ENCODE data around the gene PAX3. TPM values are rescaled to one million over a fixed set of nuclear protein-coding genes. Genes with fewer than 3 reads are reported as not detected.
A peak's percentile ranks its signal among the peaks of the same experiment; 100 is the strongest.

PAX3 gene
- total and polyA plus RNA-seq, 5 donors: 0.23 to 0.34 (median 0.25) TPM; not detected in 2

DNA sequence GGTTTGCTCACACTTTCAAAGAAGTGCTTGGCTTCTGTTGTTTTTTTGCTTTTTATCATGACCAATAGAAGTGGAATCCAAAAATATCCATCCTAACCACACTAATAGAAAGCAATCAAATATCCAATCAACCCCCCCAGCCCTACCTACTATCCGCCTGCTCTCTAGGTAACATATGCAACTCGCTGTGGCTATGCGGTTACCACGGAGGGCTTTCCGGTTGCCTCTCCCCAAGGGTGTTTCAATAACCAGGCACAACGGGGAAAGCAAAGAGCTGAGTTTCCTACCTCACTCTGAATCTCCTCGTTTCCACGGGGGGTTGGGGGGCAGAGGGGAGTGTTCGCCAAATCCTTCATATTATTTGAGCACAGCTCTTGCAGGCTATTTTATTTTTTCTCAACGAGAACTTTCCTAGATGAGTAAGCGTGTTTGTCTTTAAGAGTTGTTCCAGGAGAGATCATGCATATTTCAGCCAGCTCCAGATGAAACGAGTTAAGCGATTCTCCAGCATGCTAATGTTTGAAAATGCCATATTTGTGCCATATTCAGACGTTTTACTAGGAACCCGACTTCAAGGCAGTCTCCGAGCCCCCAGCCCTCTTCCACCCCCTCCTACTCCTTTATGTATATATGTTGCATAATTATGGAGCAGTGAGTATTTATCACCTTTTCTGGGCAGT is 30.3 kb downstream of the PAX3 start:
- ATAC-seq (no peak), DNase-seq (no peak)
- Histone ChIP-seq H3K4me3 (ENCODE audit: low read length) (no peak overlapping the region), H3K27me3 (ENCODE audit: control insufficient read depth, insufficient read depth) (no peaks in the 10 kb centered on the region), H3K9me3 (ENCODE audit: control insufficient read depth, low read length) (no peaks in the 10 kb centered on the region), H3K4me1 (ENCODE audit: control insufficient read depth, insufficient read depth, low read length) (no peaks in the 10 kb centered on the region), H3K27ac (ENCODE audit: low read length) (no peak overlapping the region)
- intact Hi-C loops (cut with DNase I): no loop called here
- 46% methylated on average over 16 of the region's 16 CpGs for WGBS

DNA sequence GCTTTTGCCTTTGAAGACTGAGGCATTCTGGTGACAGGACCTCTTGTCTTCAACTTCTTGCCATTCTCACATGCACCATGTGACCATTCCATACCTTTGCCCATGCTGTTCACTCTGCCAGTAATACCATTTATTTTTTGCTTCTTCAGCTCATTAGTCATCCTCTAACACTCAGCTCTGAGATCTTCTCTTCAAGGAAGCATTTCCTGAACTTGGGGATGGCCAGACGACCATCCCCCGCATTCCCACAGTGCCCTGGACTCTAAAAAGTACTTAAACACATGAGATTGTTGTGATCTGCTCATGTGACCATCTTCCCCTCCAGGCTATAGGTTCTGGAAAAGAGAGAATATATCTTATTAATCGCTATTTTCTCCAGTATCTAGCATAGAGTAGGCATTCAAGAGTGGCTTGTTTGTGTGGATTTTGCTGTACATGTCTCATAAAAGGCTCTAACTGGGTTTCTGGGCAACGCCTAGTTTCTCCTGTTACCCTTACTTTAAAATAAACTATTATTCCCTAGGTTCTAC is 33.9 kb downstream of the PAX3 start:
- Histone ChIP-seq H3K4me3 (ENCODE audit: low read length) (no peak overlapping the region), H3K27ac (ENCODE audit: low read length) (no peak overlapping the region), H3K9me3 (ENCODE audit: control insufficient read depth, low read length) (no peaks in the 10 kb centered on the region), H3K4me1 (ENCODE audit: control insufficient read depth, insufficient read depth, low read length) (no peaks in the 10 kb centered on the region), H3K27me3 (ENCODE audit: control insufficient read depth, insufficient read depth) (no peaks in the 10 kb centered on the region)
- no peak for ATAC-seq
- no peak for DNase-seq
- 68% methylated on average over 4 of the region's 4 CpGs for WGBS
- intact Hi-C loops (cut with DNase I): no loop called here

DNA sequence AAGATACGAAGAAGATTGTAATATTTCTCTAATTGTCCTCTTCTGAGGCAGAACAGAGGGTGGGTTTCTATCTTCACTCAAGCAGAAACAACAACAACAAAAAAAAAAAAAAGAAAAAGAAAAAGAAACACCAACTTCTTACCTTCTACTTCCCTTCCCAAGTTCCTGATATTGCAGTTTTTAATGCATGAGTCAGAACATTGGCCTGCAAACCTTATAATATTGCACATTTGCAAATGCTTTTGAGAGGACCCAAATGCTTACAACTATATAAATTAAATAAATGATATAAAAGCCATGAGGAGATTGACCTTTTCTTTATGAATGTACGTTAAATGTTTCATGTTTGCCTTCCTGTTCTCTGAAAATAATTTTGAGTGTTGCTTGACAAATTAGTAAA is 37.3 kb downstream of the PAX3 start:
- intact Hi-C loops (cut with DNase I): no loop called here
- 72% methylated on average over 2 of the region's 2 CpGs for WGBS
- H3K4me3 ChIP-seq (ENCODE audit: low read length): no peak overlapping the region
- H3K4me1 ChIP-seq (ENCODE audit: control insufficient read depth, insufficient read depth, low read length): no peaks in the 10 kb centered on the region
- no peaks in the 10 kb centered on the region for H3K9me3 ChIP-seq (ENCODE audit: control insufficient read depth, low read length)
- DNase-seq: no peak
- no peak for ATAC-seq
- H3K27me3 ChIP-seq (ENCODE audit: control insufficient read depth, insufficient read depth): no peaks in the 10 kb centered on the region
- no peak overlapping the region for H3K27ac ChIP-seq (ENCODE audit: low read length)

DNA sequence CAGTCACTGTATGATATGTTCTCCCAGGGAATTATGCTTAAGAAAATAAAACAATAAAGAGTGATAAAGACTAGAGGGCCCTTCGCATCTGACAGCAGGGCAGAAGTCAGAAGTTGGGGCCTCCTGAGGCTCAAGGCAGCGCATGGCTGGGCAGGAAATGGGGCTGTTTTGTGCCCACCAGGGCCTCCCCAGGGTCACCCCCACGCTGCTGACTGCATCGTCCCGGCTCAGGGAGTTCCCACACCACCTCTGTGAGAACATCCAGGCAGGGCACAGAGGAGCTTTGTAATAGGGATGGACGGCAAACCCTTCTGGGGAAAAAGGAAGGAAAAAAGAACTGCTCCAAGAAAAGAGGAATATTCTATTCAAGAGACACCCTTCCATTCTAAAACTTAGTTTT is 41.2 kb downstream of the PAX3 start:
- Histone ChIP-seq H3K27ac (ENCODE audit: low read length) (no peak overlapping the region), H3K9me3 (ENCODE audit: control insufficient read depth, low read length) (no peaks in the 10 kb centered on the region), H3K4me1 (ENCODE audit: control insufficient read depth, insufficient read depth, low read length) (no peaks in the 10 kb centered on the region), H3K27me3 (ENCODE audit: control insufficient read depth, insufficient read depth) (no peaks in the 10 kb centered on the region), H3K4me3 (ENCODE audit: low read length) (no peak overlapping the region)
- ATAC-seq (no peak), DNase-seq (peak in 1 of 3 donors; percentile 9)
- 31% methylated on average over 6 of the region's 6 CpGs for WGBS
- intact Hi-C loops (cut with DNase I): no loop called here

DNA sequence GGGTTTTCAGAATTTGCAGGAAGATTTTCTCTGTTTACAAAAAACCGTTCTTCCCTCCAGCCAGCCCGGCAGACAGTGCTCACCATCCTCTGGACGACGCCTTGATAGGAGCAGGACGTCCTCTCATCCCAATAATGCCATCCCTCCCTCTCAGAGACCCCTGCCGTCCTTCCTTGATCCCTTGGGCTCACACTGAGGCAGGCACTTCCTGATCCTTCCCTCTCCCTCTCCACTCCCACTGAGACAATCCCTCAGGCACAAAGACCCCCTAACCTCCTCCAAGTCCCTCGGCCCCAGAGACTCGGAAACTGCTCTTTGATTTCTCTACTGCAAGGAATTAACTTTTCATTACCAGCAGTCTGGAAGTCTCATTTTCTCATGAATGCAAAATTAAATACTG is 42.5 kb downstream of the PAX3 start:
- Histone ChIP-seq H3K9me3 (ENCODE audit: control insufficient read depth, low read length) (no peaks in the 10 kb centered on the region), H3K27ac (ENCODE audit: low read length) (no peak overlapping the region), H3K4me1 (ENCODE audit: control insufficient read depth, insufficient read depth, low read length) (no peaks in the 10 kb centered on the region), H3K4me3 (ENCODE audit: low read length) (no peak overlapping the region), H3K27me3 (ENCODE audit: control insufficient read depth, insufficient read depth) (no peaks in the 10 kb centered on the region)
- DNase-seq: no peak
- intact Hi-C loops (cut with DNase I): no loop called here
- no peak for ATAC-seq
- 24% methylated on average over 8 of the region's 8 CpGs for WGBS

DNA sequence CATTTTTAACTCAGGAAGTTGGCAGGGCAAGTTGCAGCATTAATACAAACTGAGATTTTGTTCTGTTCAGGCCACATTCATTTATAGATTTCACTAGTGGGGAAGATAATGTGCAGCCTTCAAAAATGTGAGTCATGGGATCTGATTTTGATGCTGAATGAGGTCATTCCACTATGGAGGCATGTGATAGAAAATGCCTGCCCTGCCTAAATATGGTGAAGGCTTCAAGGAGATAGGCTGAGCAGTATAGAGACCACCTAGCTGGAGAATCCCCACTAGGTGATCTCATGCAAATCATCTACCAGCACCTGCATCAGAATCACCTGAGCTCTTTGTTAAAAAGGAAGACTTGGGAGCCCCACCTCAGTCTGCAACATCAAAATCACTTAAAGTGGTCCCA is 43.7 kb downstream of the PAX3 start:
- ATAC-seq: no peak
- Histone ChIP-seq H3K4me3 (ENCODE audit: low read length) (no peak overlapping the region), H3K27me3 (ENCODE audit: control insufficient read depth, insufficient read depth) (no peaks in the 10 kb centered on the region), H3K4me1 (ENCODE audit: control insufficient read depth, insufficient read depth, low read length) (no peaks in the 10 kb centered on the region), H3K9me3 (ENCODE audit: control insufficient read depth, low read length) (no peaks in the 10 kb centered on the region), H3K27ac (ENCODE audit: low read length) (no peak overlapping the region)
- no peak for DNase-seq
- intact Hi-C loops (cut with DNase I): no loop called here

DNA sequence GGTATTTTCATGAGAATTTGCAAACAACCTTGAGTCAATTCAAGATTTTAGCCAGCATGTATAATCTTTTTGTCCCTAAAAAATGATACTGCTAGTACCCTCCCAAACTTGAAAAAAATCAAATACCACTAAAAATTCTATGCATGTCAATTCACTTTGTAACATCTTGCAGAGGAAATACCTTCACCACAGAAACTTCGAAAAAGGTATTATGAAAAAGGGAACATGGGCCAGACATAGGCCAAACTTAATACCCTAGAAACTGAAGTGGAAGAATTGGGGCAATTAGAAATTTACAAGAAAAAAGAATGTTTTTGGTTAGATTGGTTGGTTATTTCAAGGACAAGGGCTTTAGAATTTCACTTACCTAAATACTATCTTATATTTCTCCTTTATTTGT is 48.5 kb downstream of the PAX3 start:
- ATAC-seq: no peak
- Histone ChIP-seq H3K27ac (ENCODE audit: low read length) (no peak overlapping the region), H3K4me1 (ENCODE audit: control insufficient read depth, insufficient read depth, low read length) (no peaks in the 10 kb centered on the region), H3K9me3 (ENCODE audit: control insufficient read depth, low read length) (no peaks in the 10 kb centered on the region), H3K4me3 (ENCODE audit: low read length) (no peak overlapping the region), H3K27me3 (ENCODE audit: control insufficient read depth, insufficient read depth) (no peaks in the 10 kb centered on the region)
- DNase-seq: no peak
- WGBS: 86% methylated on average over 1 of the region's 1 CpG
- intact Hi-C loops (cut with DNase I): no loop called here

DNA sequence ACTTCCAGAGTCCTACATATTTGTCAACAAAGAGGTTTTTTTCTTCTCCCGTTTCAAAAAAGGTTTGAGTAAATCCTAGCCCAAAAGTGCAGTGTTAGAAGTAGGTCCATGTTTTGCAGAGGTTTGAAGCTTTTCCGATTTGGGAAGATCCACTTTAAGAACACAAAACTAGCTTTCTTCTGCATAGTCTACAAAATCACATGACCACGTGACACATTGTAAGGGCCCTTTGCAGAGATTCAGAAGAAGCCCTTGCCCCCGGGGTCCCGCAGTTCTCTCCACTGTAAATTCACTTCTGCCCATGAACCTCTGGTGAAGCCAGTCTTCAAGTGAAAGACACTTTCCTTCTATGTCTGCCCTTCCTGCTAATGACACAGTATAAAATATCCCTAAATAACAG is 49.4 kb downstream of the PAX3 start:
- Histone ChIP-seq H3K4me3 (ENCODE audit: low read length) (no peak overlapping the region), H3K4me1 (ENCODE audit: control insufficient read depth, insufficient read depth, low read length) (no peaks in the 10 kb centered on the region), H3K27me3 (ENCODE audit: control insufficient read depth, insufficient read depth) (no peaks in the 10 kb centered on the region), H3K9me3 (ENCODE audit: control insufficient read depth, low read length) (no peaks in the 10 kb centered on the region), H3K27ac (ENCODE audit: low read length) (no peak overlapping the region)
- intact Hi-C loops (cut with DNase I): no loop called here
- WGBS: 72% methylated on average over 5 of the region's 5 CpGs
- no peak for DNase-seq
- no peak for ATAC-seq

DNA sequence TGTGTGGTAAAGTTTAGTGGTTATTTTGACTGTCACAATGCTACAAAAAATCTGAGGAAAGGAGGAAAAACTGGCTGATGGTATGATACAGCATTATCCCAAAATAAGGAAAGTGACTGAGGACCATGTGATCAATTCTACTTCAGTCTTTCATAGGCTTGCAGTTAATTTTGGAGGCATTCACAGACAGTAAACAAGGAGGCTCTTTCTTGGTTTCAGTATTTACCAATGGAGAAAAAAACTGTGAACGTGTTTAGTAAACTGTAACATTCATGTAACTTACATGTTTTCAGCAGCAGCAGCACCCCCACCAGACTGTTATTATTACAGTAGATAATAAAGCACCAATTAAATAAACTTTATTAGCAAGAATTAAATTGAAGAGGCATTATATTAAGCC is 50.0 kb downstream of the PAX3 start:
- Histone ChIP-seq H3K4me1 (ENCODE audit: control insufficient read depth, insufficient read depth, low read length) (no peaks in the 10 kb centered on the region), H3K9me3 (ENCODE audit: control insufficient read depth, low read length) (no peaks in the 10 kb centered on the region), H3K27ac (ENCODE audit: low read length) (no peak overlapping the region), H3K4me3 (ENCODE audit: low read length) (no peak overlapping the region), H3K27me3 (ENCODE audit: control insufficient read depth, insufficient read depth) (no peaks in the 10 kb centered on the region)
- intact Hi-C loops (cut with DNase I): no loop called here
- WGBS: 64% methylated on average over 1 of the region's 1 CpG
- DNase-seq (no peak), ATAC-seq (no peak)

DNA sequence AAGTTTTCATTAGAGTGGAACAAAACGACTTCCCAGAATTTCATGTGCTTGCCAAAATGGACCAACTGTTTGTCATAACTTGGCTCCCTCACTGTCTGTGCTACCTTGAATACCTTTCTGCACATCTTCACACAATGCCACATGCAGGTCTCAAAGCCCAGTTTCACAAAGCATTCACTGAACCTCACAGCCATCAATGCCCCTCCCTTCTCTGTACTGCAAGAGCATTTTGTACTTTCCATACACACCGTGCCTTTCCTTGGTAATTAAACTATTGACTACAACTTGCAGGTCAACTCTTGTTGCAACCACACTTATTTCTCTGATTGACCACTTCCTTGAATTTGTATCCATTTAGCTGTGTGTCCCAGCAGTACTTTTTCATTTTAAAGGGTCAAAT is 50.5 kb downstream of the PAX3 start:
- Histone ChIP-seq H3K9me3 (ENCODE audit: control insufficient read depth, low read length) (no peaks in the 10 kb centered on the region), H3K27me3 (ENCODE audit: control insufficient read depth, insufficient read depth) (no peaks in the 10 kb centered on the region), H3K27ac (ENCODE audit: low read length) (no peak overlapping the region), H3K4me3 (ENCODE audit: low read length) (no peak overlapping the region), H3K4me1 (ENCODE audit: control insufficient read depth, insufficient read depth, low read length) (no peaks in the 10 kb centered on the region)
- ATAC-seq (no peak), DNase-seq (no peak)
- intact Hi-C loops (cut with DNase I): no loop called here
- 76% methylated on average over 2 of the region's 2 CpGs for WGBS

DNA sequence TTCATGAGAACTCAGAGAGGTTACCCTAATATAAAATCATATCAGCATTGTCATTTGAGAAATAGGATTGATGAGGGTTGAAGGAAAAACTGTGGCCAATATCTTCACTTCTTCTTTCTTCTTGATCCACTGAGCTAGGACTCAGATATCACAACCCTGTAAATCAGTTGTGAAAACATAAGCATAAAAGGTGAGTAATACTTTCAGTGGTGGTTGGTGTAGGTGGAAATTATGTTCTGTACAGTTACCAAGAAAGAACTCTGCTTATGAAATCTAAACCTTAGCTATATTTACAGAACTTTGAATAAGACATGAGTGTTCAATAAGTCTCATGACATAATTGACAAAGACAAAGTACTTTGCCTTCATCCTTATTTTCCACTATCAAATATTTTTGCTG is 56.3 kb downstream of the PAX3 start:
- Histone ChIP-seq H3K27me3 (ENCODE audit: control insufficient read depth, insufficient read depth) (no peaks in the 10 kb centered on the region), H3K27ac (ENCODE audit: low read length) (no peak overlapping the region), H3K4me1 (ENCODE audit: control insufficient read depth, insufficient read depth, low read length) (no peaks in the 10 kb centered on the region), H3K9me3 (ENCODE audit: control insufficient read depth, low read length) (no peaks in the 10 kb centered on the region), H3K4me3 (ENCODE audit: low read length) (no peak overlapping the region)
- DNase-seq (no peak), ATAC-seq (no peak)
- intact Hi-C loops (cut with DNase I): no loop called here

Data from right cardiac atrium (tissue), 5 donors.